Coronary artery (tissue), 2 donors: Measurements from ENCODE around the gene ZNF583.

Experiments used
- DNase-seq: peaks from one replicate; pipeline ENCODE4 v3.0.0-alpha.2; 2017; ENCODE audit warnings: low spot score
- H3K27ac ChIP-seq, 2 donors: fragments of 200-600 bp; sonication (generic); one replicate each; pipeline ENCODE4 v1.5.1; 2016 to 2019
- H3K4me3 ChIP-seq: fragments of 200-600 bp; sonication (generic); 2 replicates; pipeline ENCODE4 v1.5.1; 2016; ENCODE audit warnings: mild to moderate bottlenecking, moderate library complexity
- CTCF ChIP-seq: fragments of 200-600 bp; sonication (generic); IDR thresholded peaks from one replicate; pipeline ENCODE4 v1.5.1; 2019; ENCODE audit warnings: antibody characterized with exemption

ZNF583 gene

GRCh38 chr19:56476093-56476492 is 72.0 kb downstream of the ZNF583 start:
- DNase-seq = no peak
- H3K27ac ChIP-seq = no peak overlapping the region
- H3K4me3 ChIP-seq = peak overlapping the region; percentile 87
- no peak for TF ChIP-seq CTCF
